H1 (cell line): ENCODE results near the gene SEC22C. TPM values are rescaled to one million over a fixed set of nuclear protein-coding genes. Genes with fewer than 3 reads are reported as not detected.

Experiments used
- CTCF ChIA-PET: fragments of 300-600 bp; sonication (Branson Sonifier 250); formaldehyde crosslinking; loops from one replicate; lab custom pipeline; 2021; ENCODE audit not compliant: partially characterized antibody; lab: Charles Lee
- POLR2A ChIA-PET: fragments of 300-600 bp; sonication (Branson Sonifier 250); formaldehyde crosslinking; loops from one replicate; lab custom pipeline; 2021; ENCODE audit warnings: inconsistent platforms; ENCODE audit not compliant: partially characterized antibody; lab: Charles Lee
- DNase-seq, 2 experiments: peaks; one replicate each; pipeline versions ENCODE4 v3.0.0 to v3.0.0-alpha.2; 2010 to 2022; ENCODE audit warnings: low spot score in 2 of 2, low read depth in 1 of 2, mixed read lengths in 1 of 2
- FAIRE-seq: peaks from 2 replicates; lab custom pipeline; 2011; peaks lifted over from hg19 to GRCh38; lab: Jason Lieb, UNC
- H2AFZ ChIP-seq: 2 replicates; pipeline ENCODE4 v1.8.1; 2012; ENCODE audit warnings: low read length, inconsistent platforms
- H2AK5ac ChIP-seq: 2 replicates; pipeline ENCODE4 v1.6.1; 2013; ENCODE audit warnings: low read depth, low read length
- H2BK120ac ChIP-seq: replicated peaks from 2 replicates; pipeline ENCODE3; 2013; ENCODE audit warnings: low read depth, low read length, inconsistent platforms
- H2BK12ac ChIP-seq: 2 replicates; pipeline ENCODE4 v1.6.1; 2013; ENCODE audit warnings: low read depth, low read length
- H2BK15ac ChIP-seq: 2 replicates; pipeline ENCODE4 v1.6.1; 2013; ENCODE audit warnings: low read length
- H2BK20ac ChIP-seq: 2 replicates; pipeline ENCODE4 v1.6.1; 2013; ENCODE audit warnings: low read length
- H2BK5ac ChIP-seq: 2 replicates; pipeline ENCODE4 v1.6.1; 2013; ENCODE audit warnings: low read depth, low read length
- H3K14ac ChIP-seq: 2 replicates; pipeline ENCODE4 v1.6.1; 2013; ENCODE audit warnings: inconsistent platforms; ENCODE audit not compliant: insufficient read length
- H3K18ac ChIP-seq: 2 replicates; pipeline ENCODE4 v1.6.1; 2013; ENCODE audit warnings: low read length; ENCODE audit errors: extremely low read depth
- H3K23ac ChIP-seq: 2 replicates; pipeline ENCODE4 v1.6.1; 2013; ENCODE audit warnings: inconsistent platforms; ENCODE audit not compliant: insufficient read length
- H3K23me2 ChIP-seq: 2 replicates; pipeline ENCODE4 v1.6.1; 2013; ENCODE audit warnings: low read depth, low read length
- H3K27ac ChIP-seq: 2 replicates; pipeline ENCODE4 v1.6.1; 2011; ENCODE audit warnings: low read depth, low read length, inconsistent platforms
- H3K27me3 ChIP-seq, 4 experiments: replicated peaks in 1 of 4; 1 replicate in 1 of 4; 2 replicates in 3 of 4; pipeline versions ENCODE4 v1.6.1 to v1.8.1; 2011 to 2013; ENCODE audit warnings: low read length in 3 of 4, mild to moderate bottlenecking in 3 of 4, inconsistent platforms in 2 of 4, mixed read lengths in 2 of 4, moderate library complexity in 1 of 4; ENCODE audit not compliant: control insufficient read depth in 3 of 4, insufficient read depth in 3 of 4; ENCODE audit errors: extremely low read depth in 1 of 4
- H3K36me3 ChIP-seq, 4 experiments: 2 replicates each; pipeline versions ENCODE4 v1.6.1 to v1.8.1; 2011 to 2013; ENCODE audit warnings: mild to moderate bottlenecking in 4 of 4, low read length in 3 of 4, moderate library complexity in 2 of 4, control low read depth in 1 of 4, inconsistent platforms in 1 of 4; ENCODE audit not compliant: insufficient read depth in 4 of 4, control insufficient read depth in 2 of 4
- H3K4ac ChIP-seq: replicated peaks from 2 replicates; pipeline ENCODE3; 2013; ENCODE audit warnings: low read length, low read depth, mixed read lengths, inconsistent platforms; ENCODE audit not compliant: insufficient read length
- H3K4me1 ChIP-seq, 4 experiments: replicated peaks in 1 of 4; 1 replicate in 1 of 4; 2 replicates in 3 of 4; pipeline versions ENCODE4 v1.6.1 to v1.8.1; 2011 to 2013; ENCODE audit warnings: low read length in 3 of 4, inconsistent platforms in 2 of 4, mixed read lengths in 1 of 4; ENCODE audit not compliant: insufficient read depth in 4 of 4, control insufficient read depth in 3 of 4
- H3K4me2 ChIP-seq, 2 experiments: 2 replicates each; pipeline versions ENCODE4 v1.6.1 to v1.8.1; 2011 to 2013; ENCODE audit warnings: low read depth in 2 of 2, low read length in 2 of 2, control low read depth in 1 of 2, inconsistent platforms in 1 of 2, mild to moderate bottlenecking in 1 of 2; ENCODE audit not compliant: insufficient read depth in 1 of 2
- H3K4me3 ChIP-seq, 4 experiments: fragments of 200-600, 300-600 bp in 1 of 4; sonication (generic), shearing (Covaris generic), sonication (Bioruptor Twin) in 1 of 4; 2 replicates each; pipeline versions ENCODE4 v1.5.1 to v1.8.1; 2011 to 2016; ENCODE audit warnings: low read length in 4 of 4, low read depth in 3 of 4, control low read depth in 2 of 4, inconsistent platforms in 2 of 4, mild to moderate bottlenecking in 2 of 4, mixed read lengths in 1 of 4, moderate library complexity in 1 of 4; ENCODE audit not compliant: insufficient read depth in 2 of 4; ENCODE audit errors: extremely low read depth in 1 of 4
- H3K56ac ChIP-seq: replicated peaks from 2 replicates; pipeline ENCODE3; 2013; ENCODE audit warnings: low read depth, mild to moderate bottlenecking, mixed read lengths, low read length, inconsistent platforms; ENCODE audit not compliant: insufficient read length
- H3K79me1 ChIP-seq: 2 replicates; pipeline ENCODE4 v1.6.1; 2013; ENCODE audit warnings: low read depth, low read length, control low read depth
- H3K79me2 ChIP-seq, 2 experiments: 2 replicates each; pipeline versions ENCODE4 v1.6.1 to v1.8.1; 2012 to 2013; ENCODE audit warnings: low read length in 2 of 2, mild to moderate bottlenecking in 2 of 2, inconsistent platforms in 1 of 2; ENCODE audit not compliant: insufficient read depth in 2 of 2, control insufficient read depth in 1 of 2
- H3K9ac ChIP-seq, 4 experiments: replicated peaks in 1 of 4; 1 replicate in 1 of 4; 2 replicates in 3 of 4; pipeline versions ENCODE4 v1.6.1 to v1.8.1; 2011 to 2013; ENCODE audit warnings: low read depth in 3 of 4, low read length in 3 of 4, control low read depth in 2 of 4, mild to moderate bottlenecking in 2 of 4, moderate library complexity in 2 of 4, inconsistent platforms in 1 of 4; ENCODE audit errors: extremely low read depth in 1 of 4
- H3K9me3 ChIP-seq, 2 experiments: 2 replicates each; pipeline versions ENCODE4 v1.6.1 to v1.8.1; 2012 to 2013; ENCODE audit warnings: mild to moderate bottlenecking in 2 of 2, moderate library complexity in 2 of 2, control low read depth in 1 of 2, inconsistent platforms in 1 of 2, low read depth in 1 of 2, low read length in 1 of 2, mixed read lengths in 1 of 2; ENCODE audit not compliant: insufficient read depth in 2 of 2
- H4K20me1 ChIP-seq, 2 experiments: replicated peaks in 1 of 2; 2 replicates each; pipeline versions ENCODE3 to v1.8.1; 2011 to 2013; ENCODE audit warnings: inconsistent platforms in 2 of 2, low read length in 2 of 2, mild to moderate bottlenecking in 1 of 2; ENCODE audit not compliant: insufficient read depth in 2 of 2, control insufficient read depth in 1 of 2
- H4K5ac ChIP-seq: 2 replicates; pipeline ENCODE4 v1.6.1; 2013; ENCODE audit warnings: low read length, low read depth, mixed read lengths, inconsistent platforms; ENCODE audit not compliant: insufficient read length
- H4K8ac ChIP-seq: 2 replicates; pipeline ENCODE4 v1.8.0; 2013; ENCODE audit warnings: mild to moderate bottlenecking, moderate library complexity, low read length, inconsistent platforms; ENCODE audit not compliant: insufficient read depth; ENCODE audit errors: extremely low read depth
- H4K91ac ChIP-seq: replicated peaks from 2 replicates; pipeline ENCODE3; 2013; ENCODE audit warnings: low read length, mixed read lengths, inconsistent platforms; ENCODE audit not compliant: insufficient read length
- ATF3 ChIP-seq: IDR thresholded peaks from 2 replicates; pipeline ENCODE4 v1.6.1; 2011; ENCODE audit warnings: low read depth, mild to moderate bottlenecking, low read length; ENCODE audit not compliant: insufficient read depth
- GABPA ChIP-seq: IDR thresholded peaks from 2 replicates; pipeline ENCODE4 v1.6.1; 2011; ENCODE audit warnings: mild to moderate bottlenecking, low read length, moderate library complexity, borderline replicate concordance; ENCODE audit not compliant: insufficient read depth
- KDM4A ChIP-seq: IDR thresholded peaks from one replicate; pipeline ENCODE4 v1.7.1; 2012; ENCODE audit warnings: low read depth, mild to moderate bottlenecking, moderate library complexity, low read length, inconsistent platforms; ENCODE audit not compliant: severe bottlenecking
- POLR2A ChIP-seq, 2 experiments: IDR thresholded peaks; 1 replicate in 1 of 2; 2 replicates in 1 of 2; pipeline ENCODE4 v1.6.1; 2011; ENCODE audit warnings: low read depth in 2 of 2, low read length in 2 of 2, mild to moderate bottlenecking in 2 of 2; ENCODE audit errors: control extremely low read depth in 1 of 2
- RFX5 ChIP-seq: IDR thresholded peaks from 2 replicates; pipeline ENCODE4 v1.6.1; 2011; ENCODE audit warnings: low read depth, low read length, improper control_type of control experiment, borderline replicate concordance
- RXRA ChIP-seq: IDR thresholded peaks from 2 replicates; pipeline ENCODE4 v1.6.1; 2011; ENCODE audit warnings: low read depth, mild to moderate bottlenecking, low read length, moderate library complexity; ENCODE audit not compliant: insufficient read depth
- SAP30 ChIP-seq: fragments of 300-600 bp; sonication (generic); IDR thresholded peaks from 2 replicates; pipeline ENCODE4 v1.7.1; 2012; ENCODE audit warnings: low read length, moderate library complexity, mild to moderate bottlenecking, inconsistent platforms; ENCODE audit not compliant: insufficient read depth, insufficient replicate concordance
- SIN3A ChIP-seq, 2 experiments: IDR thresholded peaks in 1 of 2; conservative IDR thresholded peaks in 1 of 2; 2 replicates each; pipeline ENCODE4 v1.6.1; 2011 to 2012; ENCODE audit warnings: low read length in 2 of 2, improper control_type of control experiment in 1 of 2, low read depth in 1 of 2, mild to moderate bottlenecking in 1 of 2
- SP2 ChIP-seq: IDR thresholded peaks from 2 replicates; pipeline ENCODE4 v1.6.1; 2012; ENCODE audit warnings: mild to moderate bottlenecking, low read length, inconsistent platforms
- TBP ChIP-seq: IDR thresholded peaks from 2 replicates; pipeline ENCODE4 v1.6.1; 2011; ENCODE audit warnings: low read depth, low read length, improper control_type of control experiment
- WGBS, 2 experiments: shearing (Covaris generic) in 1 of 2; methylation state at CpG; one replicate each; pipeline versions ENCODE4 v1.1.6 to v1.1.7; 2013 to 2015; ENCODE audit warnings: low lambda C conversion rate in 2 of 2, mixed read lengths in 2 of 2, inconsistent platforms in 1 of 2, low coverage in 1 of 2, missing lambda C conversion rate in 1 of 2; ENCODE audit not compliant: insufficient replicate concordance in 2 of 2, insufficient coverage in 1 of 2, insufficient read length in 1 of 2; ENCODE audit errors: extremely low coverage in 1 of 2, missing lambda C conversion rate in 1 of 2; 5-methylcytosine and 5-hydroxymethylcytosine counted together
- polyA plus RNA-seq, 7 experiments: library from polyadenylated mRNA; depleted of rRNA in 3 of 7; stranded (reverse) in 5 of 7; unstranded in 2 of 7; fragments of >200 nt in 5 of 7; fragments of 200-250 nt in 2 of 7; gene quantifications; 1 replicate in 5 of 7; 2 replicates in 1 of 7; 4 replicates in 1 of 7; pipeline versions ENCODE4 v1.2.1 to v1.2.3, GENCODE V29; 2011 to 2013; ENCODE audit warnings: missing spikeins in 2 of 7, mixed read lengths in 2 of 7
- total RNA-seq: library from RNA; stranded (reverse); fragmentation: NEBNext Ultra II Directional; extraction: Animal tissue kit (Norgen Biotek cat#: 25700); gene quantifications from 2 replicates; pipeline ENCODE4 v1.2.1, GENCODE V29; 2021

SEC22C gene
- total and polyA plus RNA-seq, 2 of the 8 experiments (the other 6 are each of a cell fraction or from before 2014, with no cell fraction given): 23.4 to 38.3 TPM

- Histone ChIP-seq H3K23me2 (peaks cover 5% of the 10 kb centered on the region), H3K9me3 (no peaks in the 10 kb centered on the region), H4K5ac (peak overlapping the region; percentile 82), H4K8ac (peak overlapping the region; percentile 98), H3K18ac (peak overlapping the region; percentile 44; the same call in 1 of the 2 replicates), H3K9ac (peak overlapping the region; percentile 90 to 95 (median 92)), H3K79me1 (no peaks in the 10 kb centered on the region), H2BK5ac (peak overlapping the region; percentile 92), H2BK12ac (no peak overlapping the region; the same call in 1 of the 2 replicates), H3K4me1 (peaks cover 0 to 6% (median 3%) of the 10 kb centered on the region in 4 experiments; a peak in 5 of 7 replicates), H3K56ac (peak overlapping the region; percentile 79), H3K36me3 (peaks cover 0 to 17% (median 2%) of the 10 kb centered on the region in 4 experiments; a peak in 3 of 8 replicates), H3K79me2 (peaks cover 19 to 50% of the 10 kb centered on the region in 2 experiments), H2AK5ac (no peak overlapping the region), H3K4ac (no peak overlapping the region), H3K27me3 (no peaks in the 10 kb centered on the region), H3K14ac (no peak overlapping the region), H3K23ac (no peak overlapping the region), H2AFZ (no peak overlapping the region), H2BK120ac (no peak overlapping the region), H3K4me3 (peak overlapping the region; percentile 77 to 91 (median 88)), H4K20me1 (peaks cover 5 to 10% of the 10 kb centered on the region in 2 experiments), H2BK20ac (no peak overlapping the region), H3K4me2 (peak overlapping the region; percentile 71 to 77), H2BK15ac (no peak overlapping the region), H3K27ac (peak overlapping the region; percentile 91; the same call in 1 of the 2 replicates), H4K91ac (no peak overlapping the region)
- DNase-seq: peak; percentile 39 to 83
- ChIA-PET CTCF (interaction anchor here (0.6 to 3.6 kb wide), 15 partner anchors 10 to 157 kb away, joined by 3 to 26 read pairs (median 3); partner anchors contain the start of genes SEC22C and SS18L2), POLR2A (interaction anchor here (0.6 to 7.1 kb wide), 12 partner anchors 10 to 128 kb away, joined by 3 to 73 read pairs (median 7); partner anchors contain the start of genes SEC22C, SS18L2 and ZBTB47)
- no peak for FAIRE-seq
- WGBS, 2 experiments: 2% methylated on average over 30 of the region's 31 CpGs; no CpG with 5 or more reads in 1 of the 2 experiments
- peak in 1 of 2 experiments; percentile 57; a peak in 1 of 3 replicates for TF ChIP-seq POLR2A (IDR thresholded peaks at IDR 0.05; ENCODE audit: control extremely low read depth in 1 of 2, low read depth in 2 of 2, low read length in 2 of 2)
- TF ChIP-seq RFX5: no peak
- peak in 1 of 2 experiments; percentile 12; a peak in 1 of 4 replicates for TF ChIP-seq SIN3A (conservative IDR thresholded peaks at IDR 0.05 in 1 of 2, IDR thresholded peaks at IDR 0.05 in 1 of 2; ENCODE audit: low read depth in 1 of 2, low read length in 2 of 2)
- TF ChIP-seq ATF3: no peak
- TF ChIP-seq GABPA: no peak
- peak; percentile 58 for TF ChIP-seq KDM4A
- no peak for TF ChIP-seq SP2
- peak; percentile 15; the same call in 1 of the 2 replicates for TF ChIP-seq TBP
- TF ChIP-seq SAP30: peak; percentile 33
- TF ChIP-seq RXRA: no peak
These were observed 19.4 kb upstream of the SEC22C start for GRCh38 chr3:42600958-42601675.
